Body of pancreas (tissue), 4 donors: ENCODE measurements around the gene MAPK9. TPM values are rescaled to one million over a fixed set of nuclear protein-coding genes. Genes with fewer than 3 reads are reported as not detected.

Experiments
- ATAC-seq: fragments of 150-250 bp; one replicate; pipeline ENCODE4 v1.9.1; 2016
- DNase-seq, 4 donors: peaks; one replicate each; pipeline ENCODE4 v3.0.0-alpha.2; 2019
- H3K27ac ChIP-seq, 4 donors: fragments of 200-600 bp; sonication (generic); 1 replicate in 3 of 4; 2 replicates in 1 of 4; pipeline versions ENCODE4 v1.5.1 to v1.6.1; 2016 to 2019; ENCODE audit warnings: mild to moderate bottlenecking in 1 of 4, mixed read lengths in 1 of 4, moderate library complexity in 1 of 4
- H3K27me3 ChIP-seq, 2 donors: fragments of 200-600 bp; sonication (generic); one replicate each; pipeline ENCODE4 v1.6.0; 2016; ENCODE audit warnings: mild to moderate bottlenecking in 1 of 2
- H3K36me3 ChIP-seq, 2 donors: fragments of 200-600 bp; sonication (generic); replicated peaks in 1 of 2; 2 replicates each; pipeline ENCODE4 v1.5.1; 2016; ENCODE audit warnings: low read depth in 2 of 2; ENCODE audit not compliant: insufficient read depth in 1 of 2
- H3K4me1 ChIP-seq: fragments of 200-600 bp; sonication (generic); one replicate; pipeline ENCODE4 v1.6.0; 2016
- H3K4me3 ChIP-seq, 2 donors: fragments of 200-600 bp; sonication (generic); 1 replicate in 1 of 2; 2 replicates in 1 of 2; pipeline ENCODE4 v1.5.1; 2016 to 2019
- H3K9me3 ChIP-seq, 3 donors: fragments of 200-600 bp; sonication (generic); 1 replicate in 2 of 3; 2 replicates in 1 of 3; pipeline ENCODE4 v1.5.1; 2016
- CTCF ChIP-seq, 7 experiments: fragments of 450-650 bp in 4 of 7; fragments of 200-600 bp in 3 of 7; sonication (generic) in 3 of 7; IDR thresholded peaks; one replicate each; pipeline ENCODE4 v1.5.1; 2016 to 2019; ENCODE audit warnings: antibody characterized with exemption in 7 of 7
- POLR2A ChIP-seq, 3 donors: fragments of 450-650 bp; IDR thresholded peaks; one replicate each; pipeline ENCODE4 v1.6.1; 2016; ENCODE audit warnings: antibody characterized with exemption in 3 of 3, mild to moderate bottlenecking in 2 of 3
- WGBS, 2 donors: methylation state at CpG; one replicate each; pipeline ENCODE4 v1.1.5; 2017; 5-methylcytosine and 5-hydroxymethylcytosine counted together
- intact Hi-C: fragments of 100-400 bp; cut with DNase I; formaldehyde crosslinking; loops from one replicate; pipeline ENCODE4 v1.15.1; 2023
- total RNA-seq, 2 donors: library from RNA; depleted of rRNA; stranded (reverse); fragments of >200 nt; gene quantifications; one replicate each; pipeline ENCODE4 v1.1.0, GENCODE V29; 2016

The MAPK9 gene
- total RNA-seq, 2 donors from 2014 or later = 20.4 to 33.2 TPM

- H3K27ac ChIP-seq = no peak within 1 kb of the TSS
- intact Hi-C loops = no loop called here
- no peaks in the 10 kb centered on the region for H3K9me3 ChIP-seq
- H3K27me3 ChIP-seq = peaks cover 0 to 6% of the 10 kb centered on the region in 2 donors
- no peaks in the 10 kb centered on the region for H3K36me3 ChIP-seq
- DNase-seq (peak; percentile 64 to 78 (median 69)), ATAC-seq (peak; percentile 87)
- WGBS, 2 donors = 24% methylated on average over 4 of the region's 55 CpGs; no CpG with 5 or more reads in 1 of the 2 donors
- peaks cover 14% of the 10 kb centered on the region for H3K4me1 ChIP-seq
- TF ChIP-seq CTCF (IDR thresholded peaks at IDR 0.05) = peak in 4 of 7 experiments; percentile 28 to 94 (median 62)
- no peak for TF ChIP-seq POLR2A (IDR thresholded peaks at IDR 0.05)
- no peak within 1 kb of the TSS for H3K4me3 ChIP-seq
These were observed 82.7 kb downstream of the MAPK9 start, which contains the start of gene RASGEF1C for GRCh38 chr5:180209137-180209581. RASGEF1C (minus strand) TSS chr5:180209211; CDS start chr5:180138052, 71,159 bp downstream.

GRCh38 chr5:180208435-180209081 lies 83.3 kb downstream of the MAPK9 start:
- WGBS, 2 donors = 7 to 20% methylated on average over 9 to 16 of the region's 65 CpGs
- peaks cover 0 to 6% of the 10 kb centered on the region in 2 donors for H3K27me3 ChIP-seq
- H3K4me1 ChIP-seq = peaks cover 14% of the 10 kb centered on the region
- H3K9me3 ChIP-seq = no peaks in the 10 kb centered on the region
- no peak overlapping the region for H3K27ac ChIP-seq
- no peak overlapping the region for H3K4me3 ChIP-seq
- intact Hi-C loops = no loop called here
- DNase-seq (peak in 2 of 4 donors; percentile 27 to 35), ATAC-seq (peak; percentile 47)
- no peaks in the 10 kb centered on the region for H3K36me3 ChIP-seq
- TF ChIP-seq CTCF (IDR thresholded peaks at IDR 0.05) (peak in 3 of 7 experiments; percentile 22 to 40 (median 31)), POLR2A (IDR thresholded peaks at IDR 0.05) (no peak)

- Histone ChIP-seq H3K9me3 (no peaks in the 10 kb centered on the region), H3K4me1 (peaks cover 14% of the 10 kb centered on the region), H3K4me3 (no peak overlapping the region), H3K27me3 (peaks cover 0 to 6% of the 10 kb centered on the region in 2 donors), H3K27ac (no peak overlapping the region), H3K36me3 (no peaks in the 10 kb centered on the region)
- intact Hi-C loops = no loop called here
- no peak for DNase-seq
- TF ChIP-seq POLR2A (IDR thresholded peaks at IDR 0.05) (no peak), CTCF (IDR thresholded peaks at IDR 0.05) (no peak)
- ATAC-seq = no peak
- 29 to 42% methylated on average over 10 to 14 of the region's 14 CpGs for WGBS, 2 donors
These were observed 83.8 kb downstream of the MAPK9 start for GRCh38 chr5:180208038-180208434.

- TF ChIP-seq CTCF (IDR thresholded peaks at IDR 0.05) (no peak), POLR2A (IDR thresholded peaks at IDR 0.05) (no peak)
- Histone ChIP-seq H3K27ac (no peak overlapping the region), H3K27me3 (peaks cover 0 to 6% of the 10 kb centered on the region in 2 donors), H3K4me1 (peaks cover 14% of the 10 kb centered on the region), H3K9me3 (no peaks in the 10 kb centered on the region), H3K36me3 (no peaks in the 10 kb centered on the region), H3K4me3 (no peak overlapping the region)
- no peak for DNase-seq
- intact Hi-C loops = no loop called here
- no peak for ATAC-seq
- WGBS, 2 donors = 53 to 60% methylated on average over 24 to 25 of the region's 25 CpGs
These were observed 84.3 kb downstream of the MAPK9 start for GRCh38 chr5:180207593-180207992.
